HepG2 (cell line): ENCODE results near the gene CSPG5. TPM values are rescaled to one million over a fixed set of nuclear protein-coding genes. Genes with fewer than 3 reads are reported as not detected.

Experiments used
- ATAC-seq: fragments of 200-7000 bp; cut with Tn5 transposase; 3 replicates; pipeline ENCODE4 v1.9.1; 2020; ENCODE audit warnings: mild to moderate bottlenecking, moderate library complexity
- Bru-seq: library from RNA; stranded (reverse); fragments of 400-500 nt; gene quantifications from one replicate; lab custom pipeline; 2021; lab: Mats Ljungman, UMichigan
- BruChase-seq, 2 experiments: library from RNA; stranded (reverse); fragments of 400-500 nt; gene quantifications; one replicate each; lab custom pipeline; 2021; lab: Mats Ljungman, UMichigan
- BruUV-seq: library from RNA; stranded (reverse); fragments of 400-500 nt; replicated peaks from 2 replicates; lab custom pipeline; 2021; lab: Mats Ljungman, UMichigan
- CTCF ChIA-PET: fragments of 300-600 bp; formaldehyde crosslinking; extraction: SDS; loops from one replicate; lab custom pipeline; 2021; ENCODE audit warnings: low total read pairs, inconsistent platforms, low intra/inter-chr PET ratio; lab: Yijun Ruan, JAX
- POLR2A ChIA-PET: fragments of 350-600 bp; sonication (Branson Sonifier 250); formaldehyde crosslinking; loops from one replicate; lab custom pipeline; 2020; ENCODE audit warnings: antibody characterized with exemption, inconsistent platforms; lab: Yijun Ruan, JAX
- DNase-seq: peaks from one replicate; pipeline ENCODE4 v3.0.0-alpha.2; 2015; ENCODE audit warnings: low spot score
- FAIRE-seq: peaks from 3 replicates; lab custom pipeline; 2011; peaks lifted over from hg19 to GRCh38; lab: Jason Lieb, UNC
- H2AFZ ChIP-seq: one replicate; pipeline ENCODE4 v1.6.1; 2011; ENCODE audit warnings: low read length, inconsistent platforms
- H3K27ac ChIP-seq: fragments of 300-600 bp; 3 replicates; pipeline ENCODE4 v1.8.0; 2011; ENCODE audit warnings: mixed run types, mild to moderate bottlenecking, mixed read lengths, low read length, inconsistent platforms; ENCODE audit not compliant: insufficient read depth; ENCODE audit errors: extremely low read length
- H3K27me3 ChIP-seq, 2 experiments: fragments of 200-600 bp in 1 of 2; 2 replicates in 1 of 2; 3 replicates in 1 of 2; pipeline versions ENCODE4 v1.6.0 to v1.8.0; 2011; ENCODE audit warnings: low read length in 2 of 2, mild to moderate bottlenecking in 2 of 2, moderate library complexity in 2 of 2, inconsistent platforms in 1 of 2; ENCODE audit not compliant: insufficient read depth in 2 of 2, control insufficient read depth in 1 of 2
- H3K36me3 ChIP-seq, 2 experiments: fragments of 200-600 bp in 1 of 2; replicated peaks in 1 of 2; 2 replicates in 1 of 2; 3 replicates in 1 of 2; pipeline versions ENCODE4 v1.5.1 to v1.8.0; 2011; ENCODE audit warnings: low read length in 2 of 2, inconsistent platforms in 1 of 2; ENCODE audit not compliant: insufficient read depth in 2 of 2, control insufficient read depth in 1 of 2
- H3K4me1 ChIP-seq: 2 replicates; pipeline ENCODE4 v1.5.1; 2012; ENCODE audit warnings: low read length, inconsistent platforms; ENCODE audit not compliant: insufficient read depth
- H3K4me2 ChIP-seq: 2 replicates; pipeline ENCODE4 v1.6.0; 2011; ENCODE audit warnings: low read depth, low read length, inconsistent platforms
- H3K4me3 ChIP-seq, 3 experiments: fragments of 200-600 bp in 1 of 3; sonication (generic), shearing (Covaris generic) in 1 of 3; replicated peaks in 1 of 3; 2 replicates each; pipeline ENCODE4 v1.5.1; 2011 to 2016; ENCODE audit warnings: low read length in 3 of 3, inconsistent platforms in 2 of 3, low read depth in 2 of 3, mild to moderate bottlenecking in 2 of 3, control low read depth in 1 of 3, mixed read lengths in 1 of 3; ENCODE audit not compliant: insufficient read depth in 1 of 3
- H3K79me2 ChIP-seq: one replicate; pipeline ENCODE4 v1.6.1; 2011; ENCODE audit warnings: low read length, inconsistent platforms; ENCODE audit not compliant: insufficient read depth
- H3K9ac ChIP-seq: 2 replicates; pipeline ENCODE4 v1.6.0; 2011; ENCODE audit warnings: mild to moderate bottlenecking, low read depth, low read length, inconsistent platforms; ENCODE audit not compliant: insufficient read depth
- H3K9me3 ChIP-seq: 2 replicates; pipeline ENCODE4 v1.5.1; 2012; ENCODE audit warnings: mild to moderate bottlenecking, low read length
- H4K20me1 ChIP-seq: 2 replicates; pipeline ENCODE4 v1.6.0; 2011; ENCODE audit warnings: inconsistent platforms, mild to moderate bottlenecking, low read length, moderate library complexity; ENCODE audit not compliant: insufficient read depth
- ATF7-NPFF ChIP-seq: sonication (generic); formaldehyde crosslinking; IDR thresholded peaks from 2 replicates; pipeline ENCODE4 v1.8.1; 2023; ENCODE audit warnings: mild to moderate bottlenecking, low read depth, missing genetic modification reagents, moderate library complexity
- EHMT2 ChIP-seq: fragments of 200-600 bp; sonication (generic); IDR thresholded peaks from 2 replicates; pipeline ENCODE4 v1.7.0; 2017; ENCODE audit warnings: antibody characterized with exemption, low read depth, low read length, borderline replicate concordance
- HES4 ChIP-seq: sonication (generic); formaldehyde crosslinking; IDR thresholded peaks from 2 replicates; pipeline ENCODE4 v1.9.0; 2021; ENCODE audit warnings: mild to moderate bottlenecking, missing genetic modification reagents, borderline replicate concordance
- STAG1 ChIP-seq: sonication (generic); formaldehyde crosslinking; IDR thresholded peaks from 2 replicates; pipeline ENCODE4 v1.4.0; 2020; ENCODE audit warnings: missing genetic modification reagents
- ZNF629 ChIP-seq: sonication (generic); formaldehyde crosslinking; conservative IDR thresholded peaks from 2 replicates; pipeline ENCODE4 v1.5.0; 2020; ENCODE audit warnings: missing genetic modification reagents
- ZNF777 ChIP-seq: sonication (generic); formaldehyde crosslinking; IDR thresholded peaks from 2 replicates; pipeline ENCODE4 v1.4.0; 2020; ENCODE audit warnings: missing genetic modification reagents
- WGBS: methylation state at CpG from one replicate; pipeline ENCODE4 v1.1.6; 2017; ENCODE audit warnings: low lambda C conversion rate; 5-methylcytosine and 5-hydroxymethylcytosine counted together
- in situ Hi-C: cut with HindIII; loops from 2 replicates; pipeline ENCODE4 v1.10.0; 2017; ENCODE audit warnings: low pct_unique_long_range_greater_than_20kb; ENCODE audit not compliant: extremely low pct_ligation_motif_present
- intact Hi-C: fragments of 100-400 bp; cut with micrococcal nuclease; formaldehyde crosslinking; loops from one replicate; pipeline ENCODE4 v1.10.0; 2022; ENCODE audit not compliant: unreplicated experiment
- long read RNA-seq, 2 experiments: library from RNA in 1 of 2; library from polyadenylated mRNA in 1 of 2; stranded (forward) in 1 of 2; unstranded in 1 of 2; transcript quantifications; one replicate each; pipeline ENCODE4 v2.0.0, GENCODE V29; 2019 to 2022
- polyA minus RNA-seq, 3 experiments: library from RNA; depleted of rRNA, polyadenylated mRNA; stranded (reverse); fragments of >200 nt; gene quantifications; 2 replicates each; pipeline ENCODE4 v1.2.3, GENCODE V29; 2011; ENCODE audit warnings: low replicate concordance in 1 of 3
- polyA plus RNA-seq, 8 experiments: library from polyadenylated mRNA; depleted of rRNA in 3 of 8; stranded (reverse) in 7 of 8; unstranded in 1 of 8; fragments of >200 nt; fragmentation: Illumina TruSeq in 4 of 8; extraction: Trizol in 4 of 8; gene quantifications; 2 replicates each; pipeline versions ENCODE4 v1.2.1 to v1.2.3, GENCODE V29; 2011 to 2016; ENCODE audit warnings: low read depth in 4 of 8, missing spikeins in 1 of 8, mixed read lengths in 1 of 8; ENCODE audit not compliant: insufficient read depth in 1 of 8
- total RNA-seq, 5 experiments: library from RNA; depleted of rRNA; stranded (reverse); fragments of >200 nt; fragmentation: Illumina TruSeq; extraction: Trizol; gene quantifications; 2 replicates each; pipeline ENCODE4 v1.2.3, GENCODE V29; 2016; ENCODE audit warnings: low read depth in 1 of 5
- TF ChIP-seq, protein P1 (sequence below): sonication (generic); formaldehyde crosslinking; IDR thresholded peaks from 2 replicates; pipeline ENCODE4 v1.8.0; 2022; ENCODE audit warnings: missing genetic modification reagents, mild to moderate bottlenecking, inconsistent platforms, borderline replicate concordance
- TF ChIP-seq, protein P2 (sequence below): sonication (generic); formaldehyde crosslinking; IDR thresholded peaks from 2 replicates; pipeline ENCODE4 v1.5.1; 2020; ENCODE audit warnings: mild to moderate bottlenecking, missing genetic modification reagents, moderate library complexity

CSPG5 gene, protein sequence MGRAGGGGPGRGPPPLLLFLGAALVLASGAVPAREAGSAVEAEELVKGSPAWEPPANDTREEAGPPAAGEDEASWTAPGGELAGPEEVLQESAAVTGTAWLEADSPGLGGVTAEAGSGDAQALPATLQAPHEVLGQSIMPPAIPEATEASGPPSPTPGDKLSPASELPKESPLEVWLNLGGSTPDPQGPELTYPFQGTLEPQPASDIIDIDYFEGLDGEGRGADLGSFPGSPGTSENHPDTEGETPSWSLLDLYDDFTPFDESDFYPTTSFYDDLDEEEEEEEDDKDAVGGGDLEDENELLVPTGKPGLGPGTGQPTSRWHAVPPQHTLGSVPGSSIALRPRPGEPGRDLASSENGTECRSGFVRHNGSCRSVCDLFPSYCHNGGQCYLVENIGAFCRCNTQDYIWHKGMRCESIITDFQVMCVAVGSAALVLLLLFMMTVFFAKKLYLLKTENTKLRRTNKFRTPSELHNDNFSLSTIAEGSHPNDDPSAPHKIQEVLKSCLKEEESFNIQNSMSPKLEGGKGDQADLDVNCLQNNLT
- total RNA-seq (2016; rRNA removed; fragmentation: Illumina TruSeq; extraction: Trizol) (0.07 TPM in 1 of 2 replicates, not detected in the other), polyA plus RNA-seq (2011; rRNA removed) (0.10 and 0.15 TPM in 2 replicates), polyA minus RNA-seq (2011; rRNA and poly(A)+ RNA removed; ENCODE audit: low replicate concordance) (0.08 and 0.75 TPM in 2 replicates), Bru-seq, nascent RNA (percentile 21 among the genes with signal in this experiment), BruChase-seq, experiment 1, labeled RNA remaining after a 6-hour chase (percentile 47 among the genes with signal in this experiment), BruChase-seq, experiment 2, labeled RNA remaining after a 2-hour chase (percentile 37 among the genes with signal in this experiment)
- total RNA-seq (2016; cell fraction: cytosol; rRNA removed; fragmentation: Illumina TruSeq; extraction: Trizol; ENCODE audit: low read depth), result not detected in 2 replicates
- total RNA-seq (2016; cell fraction: insoluble cytoplasmic fraction; rRNA removed; fragmentation: Illumina TruSeq; extraction: Trizol), result 0.11 TPM in 1 of 2 replicates, not detected in the other
- not detected in 2 replicates for total RNA-seq (2016; cell fraction: membrane; rRNA removed; fragmentation: Illumina TruSeq; extraction: Trizol)
- 0.25 and 0.37 TPM in 2 replicates for total RNA-seq (2016; cell fraction: nucleus; rRNA removed; fragmentation: Illumina TruSeq; extraction: Trizol)
- polyA plus RNA-seq (2011; cell fraction: cytosol; rRNA removed), result 0.05 and 0.06 TPM in 2 replicates
- polyA plus RNA-seq (2011; cell fraction: nucleus; rRNA removed), result 0.11 and 0.23 TPM in 2 replicates
- 0.08 and 0.20 TPM in 2 replicates for polyA plus RNA-seq (2012)
- polyA plus RNA-seq (2016; cell fraction: cytosol; fragmentation: Illumina TruSeq; extraction: Trizol; ENCODE audit: low read depth), result not detected in 2 replicates
- not detected in 2 replicates for polyA plus RNA-seq (2016; cell fraction: insoluble cytoplasmic fraction; fragmentation: Illumina TruSeq; extraction: Trizol; ENCODE audit: low read depth)
- polyA plus RNA-seq (2016; cell fraction: membrane; fragmentation: Illumina TruSeq; extraction: Trizol; ENCODE audit: low read depth), result 0.11 TPM in 1 of 2 replicates, not detected in the other
- polyA plus RNA-seq (2016; cell fraction: nucleus; fragmentation: Illumina TruSeq; extraction: Trizol; ENCODE audit: insufficient read depth, low read depth), result not detected in 2 replicates
- not detected in 2 replicates for polyA minus RNA-seq (2011; cell fraction: cytosol; rRNA and poly(A)+ RNA removed)
- 0.90 and 1.2 TPM in 2 replicates for polyA minus RNA-seq (2011; cell fraction: nucleus; rRNA and poly(A)+ RNA removed)
- long read RNA-seq, experiment 1, result 0 reads
- long read RNA-seq, experiment 2, full-length matches to known transcripts, result 1 of 1 reads
- long read RNA-seq, experiment 2, partial matches to known transcripts, result 0 of 1 reads
- long read RNA-seq, experiment 2, other reads (novel, unspliced or antisense), result 0 of 1 reads

DNA sequence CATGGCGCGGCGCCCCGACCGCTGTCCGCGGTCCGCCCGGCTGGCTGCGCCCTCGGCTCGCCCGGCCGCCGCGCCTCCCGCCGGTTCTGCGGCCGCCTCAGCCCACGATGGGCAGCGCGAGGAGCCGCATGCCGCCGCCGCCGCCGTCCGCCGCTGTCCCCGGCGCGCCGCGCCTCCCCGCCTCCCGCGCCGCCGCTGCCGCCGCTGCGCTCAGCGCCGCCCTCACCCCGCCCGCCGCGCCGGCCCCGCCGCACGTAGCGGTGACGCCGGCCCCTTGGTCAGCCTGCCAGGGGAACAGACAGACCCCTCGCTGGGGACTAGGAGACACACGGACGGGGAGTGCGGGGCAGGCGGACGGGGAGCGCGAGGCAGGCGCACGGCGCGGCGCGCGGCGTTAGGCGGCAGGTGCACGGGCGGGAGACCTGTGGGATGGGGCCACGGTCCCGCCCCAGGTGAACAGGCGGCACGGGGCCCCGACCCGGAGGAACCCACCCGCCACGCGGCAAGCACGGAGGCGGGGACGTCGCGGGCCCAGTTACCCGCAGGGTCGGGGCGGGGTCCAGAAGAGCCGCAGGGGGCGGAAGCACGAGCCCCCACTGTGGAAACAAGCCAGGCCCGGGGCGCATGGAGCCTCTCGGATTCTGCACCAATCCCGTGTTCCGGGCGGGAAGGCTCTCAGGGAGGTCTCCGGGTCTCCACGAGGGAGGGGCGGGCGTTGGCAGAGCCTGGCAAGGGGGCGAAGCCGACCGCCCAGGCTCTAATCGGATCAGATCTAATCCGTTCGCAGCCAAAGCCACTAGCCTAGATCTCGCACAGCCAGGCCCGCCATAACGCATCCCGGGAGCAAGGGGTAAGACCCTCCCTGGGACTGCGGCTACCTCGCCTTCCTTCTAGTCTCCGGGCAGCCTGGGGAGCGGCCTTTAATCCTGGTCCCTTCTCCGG, at the start of gene CSPG5:
Gene CSPG5, minus strand, starts transcription at position 175 of the 942 bp plus-strand sequence. Its CDS starts 172 bp downstream, at position 3.
- peak within 1 kb of the TSS; percentile 75 for H3K4me2 ChIP-seq
- no peak for DNase-seq
- H3K36me3 ChIP-seq, result no peaks in the 10 kb centered on the region
- no peak within 1 kb of the TSS for H2AFZ ChIP-seq
- peak; percentile 11 for ATAC-seq
- peaks cover 7 to 42% of the 10 kb centered on the region in 2 experiments for H3K27me3 ChIP-seq
- H3K79me2 ChIP-seq, result no peaks in the 10 kb centered on the region
- H3K27ac ChIP-seq, result no peak within 1 kb of the TSS
- intact Hi-C loops (loop anchor here (2.0 kb wide), 1 partner anchor 56 kb away; no protein-coding TSS in a partner anchor), in situ Hi-C loops (no loop called here)
- H4K20me1 ChIP-seq, result peaks cover 6% of the 10 kb centered on the region; the same call in 1 of the 2 replicates
- WGBS, result 100% methylated on average over 1 of the region's 121 CpGs
- FAIRE-seq, result no peak
- H3K9ac ChIP-seq, result no peak within 1 kb of the TSS
- H3K4me1 ChIP-seq, result peaks cover 20% of the 10 kb centered on the region
- peak within 1 kb of the TSS; percentile 47 to 71 (median 54); a peak in 4 of 6 replicates for H3K4me3 ChIP-seq
- CTCF ChIA-PET, result no interaction called here
- BruUV-seq, result no TSS peak
- POLR2A ChIA-PET, result no interaction called here
- H3K9me3 ChIP-seq, result no peaks in the 10 kb centered on the region
- TF ChIP-seq EHMT2 (no peak), STAG1 (CRISPR knock-in tag) (no peak), ZNF777 (CRISPR knock-in tag) (peak; percentile 55; the same call in 1 of the 2 replicates), HES4 (CRISPR knock-in tag) (0 out of 2 replicates have a peak, but pooled peaks have one; percentile 41), ZNF629 (CRISPR knock-in tag) (no peak), ATF7-NPFF (CRISPR knock-in tag) (0 out of 2 replicates have a peak, but pooled peaks have one; percentile 40)
- TF ChIP-seq, protein P1, sequence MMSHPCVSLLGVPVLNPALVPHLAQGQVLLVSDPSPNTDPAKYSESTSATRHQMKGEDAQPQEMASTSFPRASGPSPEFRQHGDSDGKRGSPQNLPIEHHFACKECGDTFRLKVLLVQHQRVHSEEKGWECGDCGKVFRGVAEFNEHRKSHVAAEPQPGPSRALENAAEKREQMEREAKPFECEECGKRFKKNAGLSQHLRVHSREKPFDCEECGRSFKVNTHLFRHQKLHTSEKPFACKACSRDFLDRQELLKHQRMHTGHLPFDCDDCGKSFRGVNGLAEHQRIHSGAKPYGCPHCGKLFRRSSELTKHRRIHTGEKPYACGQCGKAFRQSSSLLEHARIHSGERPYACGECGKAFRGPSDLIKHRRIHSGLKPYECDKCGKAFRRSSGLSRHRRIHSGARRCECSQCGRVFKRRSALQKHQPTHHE (CRISPR knock-in tag), result no peak
- TF ChIP-seq, protein P2, sequence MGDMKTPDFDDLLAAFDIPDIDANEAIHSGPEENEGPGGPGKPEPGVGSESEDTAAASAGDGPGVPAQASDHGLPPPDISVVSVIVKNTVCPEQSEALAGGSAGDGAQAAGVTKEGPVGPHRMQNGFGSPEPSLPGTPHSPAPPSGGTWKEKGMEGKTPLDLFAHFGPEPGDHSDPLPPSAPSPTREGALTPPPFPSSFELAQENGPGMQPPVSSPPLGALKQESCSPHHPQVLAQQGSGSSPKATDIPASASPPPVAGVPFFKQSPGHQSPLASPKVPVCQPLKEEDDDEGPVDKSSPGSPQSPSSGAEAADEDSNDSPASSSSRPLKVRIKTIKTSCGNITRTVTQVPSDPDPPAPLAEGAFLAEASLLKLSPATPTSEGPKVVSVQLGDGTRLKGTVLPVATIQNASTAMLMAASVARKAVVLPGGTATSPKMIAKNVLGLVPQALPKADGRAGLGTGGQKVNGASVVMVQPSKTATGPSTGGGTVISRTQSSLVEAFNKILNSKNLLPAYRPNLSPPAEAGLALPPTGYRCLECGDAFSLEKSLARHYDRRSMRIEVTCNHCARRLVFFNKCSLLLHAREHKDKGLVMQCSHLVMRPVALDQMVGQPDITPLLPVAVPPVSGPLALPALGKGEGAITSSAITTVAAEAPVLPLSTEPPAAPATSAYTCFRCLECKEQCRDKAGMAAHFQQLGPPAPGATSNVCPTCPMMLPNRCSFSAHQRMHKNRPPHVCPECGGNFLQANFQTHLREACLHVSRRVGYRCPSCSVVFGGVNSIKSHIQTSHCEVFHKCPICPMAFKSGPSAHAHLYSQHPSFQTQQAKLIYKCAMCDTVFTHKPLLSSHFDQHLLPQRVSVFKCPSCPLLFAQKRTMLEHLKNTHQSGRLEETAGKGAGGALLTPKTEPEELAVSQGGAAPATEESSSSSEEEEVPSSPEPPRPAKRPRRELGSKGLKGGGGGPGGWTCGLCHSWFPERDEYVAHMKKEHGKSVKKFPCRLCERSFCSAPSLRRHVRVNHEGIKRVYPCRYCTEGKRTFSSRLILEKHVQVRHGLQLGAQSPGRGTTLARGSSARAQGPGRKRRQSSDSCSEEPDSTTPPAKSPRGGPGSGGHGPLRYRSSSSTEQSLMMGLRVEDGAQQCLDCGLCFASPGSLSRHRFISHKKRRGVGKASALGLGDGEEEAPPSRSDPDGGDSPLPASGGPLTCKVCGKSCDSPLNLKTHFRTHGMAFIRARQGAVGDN (CRISPR knock-in tag), result peak; percentile 62
